ENCODE results near the gene GPATCH2.

- TF ChIP-seq CTCF (IDR thresholded peaks at IDR 0.05) (no peak), POLR2AphosphoS5 (IDR thresholded peaks at IDR 0.05) (no peak), POLR2A (IDR thresholded peaks at IDR 0.05) (no peak), EP300 (IDR thresholded peaks at IDR 0.05; ENCODE audit: low read depth) (no peak)
These were observed 78.4 kb downstream of the GPATCH2 start for GRCh38 chr1:217552339-217552951.
